HG02588 (cell line): ENCODE results near the gene MYF5.
"Not testable (repeated sequence)": the region's sequence is repeated elsewhere in the genome, so short reads cannot be mapped to it uniquely, and the experiment has no call there.

Source experiments
- ATAC-seq: cut with Tn5 transposase; IDR thresholded peaks from one replicate; pipeline ENCODE4 v1.9.1; 2021; ENCODE audit warnings: mild to moderate bottlenecking, moderate library complexity; ENCODE audit not compliant: unreplicated experiment

MYF5 gene

DNA sequence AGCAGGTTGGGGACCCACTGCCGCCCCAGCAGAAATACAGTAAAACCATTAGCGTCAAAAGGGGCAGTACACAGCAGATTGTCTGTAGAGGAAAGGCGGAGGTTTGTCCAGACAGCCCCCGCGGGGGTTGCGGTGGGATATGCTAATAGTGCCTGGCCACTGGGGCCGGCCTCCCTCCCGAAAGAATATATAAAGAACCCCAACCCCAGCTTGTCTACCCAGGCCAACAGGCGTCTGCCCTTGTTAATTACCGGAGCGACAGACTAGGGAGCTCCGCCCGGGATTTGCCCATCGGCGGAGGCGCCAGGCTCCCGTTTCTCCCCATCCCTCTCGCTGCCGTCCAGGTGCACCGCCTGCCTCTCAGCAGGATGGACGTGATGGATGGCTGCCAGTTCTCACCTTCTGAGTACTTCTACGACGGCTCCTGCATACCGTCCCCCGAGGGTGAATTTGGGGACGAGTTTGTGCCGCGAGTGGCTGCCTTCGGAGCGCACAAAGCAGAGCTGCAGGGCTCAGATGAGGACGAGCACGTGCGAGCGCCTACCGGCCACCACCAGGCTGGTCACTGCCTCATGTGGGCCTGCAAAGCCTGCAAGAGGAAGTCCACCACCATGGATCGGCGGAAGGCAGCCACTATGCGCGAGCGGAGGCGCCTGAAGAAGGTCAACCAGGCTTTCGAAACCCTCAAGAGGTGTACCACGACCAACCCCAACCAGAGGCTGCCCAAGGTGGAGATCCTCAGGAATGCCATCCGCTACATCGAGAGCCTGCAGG, at the start of gene MYF5:
MYF5 (plus strand) TSS at position 217 of the 774 bp plus-strand sequence; CDS start at position 369, 152 bp downstream.
- no peak for ATAC-seq

DNA sequence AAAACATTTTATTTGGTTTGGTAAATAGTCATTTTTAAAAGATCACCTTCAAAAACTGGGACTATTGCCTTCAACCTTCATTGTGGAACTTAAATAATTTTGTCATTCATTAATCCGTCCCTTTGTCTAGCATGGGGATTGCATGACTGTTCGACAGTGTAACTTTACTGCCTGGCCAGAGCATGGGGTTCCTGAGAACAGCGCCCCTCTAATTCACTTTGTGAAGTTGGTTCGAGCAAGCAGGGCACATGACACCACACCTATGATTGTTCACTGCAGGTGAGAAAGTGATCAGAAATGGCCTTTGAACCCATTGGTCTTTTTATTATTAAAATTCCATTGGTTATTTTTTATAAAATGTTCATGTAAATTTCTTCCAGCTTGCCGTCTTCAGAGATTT, 46.5 kb upstream of the MYF5 start:
- ATAC-seq, result no peak

DNA sequence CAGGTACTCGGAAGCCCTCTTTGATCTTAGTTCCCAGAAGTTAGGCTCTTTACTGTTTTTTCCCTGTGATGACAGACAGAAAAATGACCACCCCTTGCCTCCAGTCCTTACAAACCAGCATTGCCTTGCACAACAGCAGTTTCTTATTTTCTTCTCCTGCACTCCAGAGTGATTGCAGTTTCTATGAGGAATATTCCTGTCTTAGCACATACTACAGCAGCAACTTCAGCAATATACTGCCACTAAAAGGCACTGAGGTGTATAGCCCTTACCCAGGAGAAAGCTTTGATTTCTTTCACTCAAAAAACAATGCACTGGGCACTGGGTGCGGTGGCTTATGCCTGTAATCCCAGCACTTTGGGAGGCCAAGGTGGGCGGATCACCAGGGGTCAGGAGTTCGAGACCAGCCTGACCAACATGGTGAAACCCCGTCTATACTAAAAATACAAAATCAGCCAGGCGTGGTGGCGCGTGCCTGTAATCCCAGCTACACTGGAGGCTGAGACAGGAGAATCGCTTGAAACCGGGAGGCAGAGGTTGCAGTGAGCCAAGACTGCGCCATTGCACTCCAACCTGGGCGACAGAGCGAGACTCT, 40.6 kb upstream of the MYF5 start:
- ATAC-seq, result not testable (repeated sequence)

DNA sequence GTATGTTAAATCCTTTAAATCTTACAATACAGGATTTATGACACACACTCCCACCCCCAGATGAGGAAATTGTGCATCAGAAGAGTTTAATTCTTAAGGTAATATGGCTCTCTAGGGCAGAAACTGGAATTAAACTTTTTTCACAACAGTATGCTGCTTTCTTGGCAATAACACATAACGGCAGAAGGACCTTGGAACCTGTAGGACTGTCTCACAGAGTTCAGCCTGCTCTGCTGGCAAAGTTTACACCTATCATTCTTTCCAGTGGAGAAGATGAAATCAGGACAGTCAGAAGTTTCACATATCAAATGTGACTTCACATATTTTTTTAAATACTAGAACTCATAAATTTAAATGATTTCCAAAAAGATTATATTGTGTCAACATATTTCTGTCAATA, 39.9 kb upstream of the MYF5 start:
- ATAC-seq, result no peak

DNA sequence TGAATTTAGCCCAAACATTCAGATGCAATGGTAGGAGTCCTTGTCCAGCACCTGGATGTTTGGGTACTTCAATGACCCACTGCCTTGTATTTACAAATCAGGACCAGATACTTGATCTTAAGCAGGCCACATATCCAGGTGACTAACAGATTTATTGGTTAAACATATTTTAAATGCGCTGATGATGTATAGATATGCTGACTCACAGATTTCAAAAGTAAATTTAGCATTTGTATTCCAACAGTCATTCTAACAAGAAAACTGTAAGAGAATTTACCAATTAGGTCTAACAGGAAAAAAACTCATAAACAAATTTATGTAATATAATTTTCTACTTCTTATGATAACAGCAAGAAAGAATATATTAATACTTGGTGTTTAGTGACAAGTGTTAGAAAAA, 38.7 kb upstream of the MYF5 start:
- ATAC-seq, result no peak

DNA sequence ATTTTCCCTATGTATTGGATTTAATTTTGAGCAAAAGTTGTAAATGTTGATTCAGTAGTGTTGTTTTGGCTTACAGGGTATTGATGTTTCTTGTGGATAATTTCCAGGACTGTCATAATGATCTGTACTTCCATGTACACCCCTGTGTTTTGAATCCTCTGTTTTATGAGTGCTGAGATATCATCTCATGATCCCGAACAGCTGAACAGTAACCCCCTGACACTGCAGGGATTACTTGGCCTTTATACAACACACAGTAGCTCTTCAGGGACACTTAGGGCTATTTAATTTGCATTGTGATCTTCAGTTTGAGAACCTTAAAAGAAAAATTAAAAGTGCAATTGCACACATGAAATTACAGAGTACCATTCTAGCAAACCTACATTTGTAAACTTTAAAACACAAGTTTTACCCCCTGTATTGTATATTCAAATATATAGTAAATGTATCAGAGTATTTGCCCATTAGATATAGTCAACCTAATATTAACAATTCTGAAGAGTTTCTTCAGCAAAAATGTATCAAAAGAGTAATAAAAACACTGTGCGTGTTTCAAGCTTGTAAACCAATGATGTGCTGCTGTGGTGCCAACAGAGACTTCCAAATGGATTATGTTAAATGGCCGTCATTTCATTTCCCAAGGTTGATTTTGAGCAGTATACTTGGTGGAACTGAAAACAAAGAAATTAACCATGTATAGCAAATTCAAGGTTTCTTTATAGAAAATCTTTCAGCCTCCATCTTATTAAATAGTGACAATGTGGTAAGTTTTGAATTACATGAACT, 37.2 kb upstream of the MYF5 start:
- no peak for ATAC-seq

DNA sequence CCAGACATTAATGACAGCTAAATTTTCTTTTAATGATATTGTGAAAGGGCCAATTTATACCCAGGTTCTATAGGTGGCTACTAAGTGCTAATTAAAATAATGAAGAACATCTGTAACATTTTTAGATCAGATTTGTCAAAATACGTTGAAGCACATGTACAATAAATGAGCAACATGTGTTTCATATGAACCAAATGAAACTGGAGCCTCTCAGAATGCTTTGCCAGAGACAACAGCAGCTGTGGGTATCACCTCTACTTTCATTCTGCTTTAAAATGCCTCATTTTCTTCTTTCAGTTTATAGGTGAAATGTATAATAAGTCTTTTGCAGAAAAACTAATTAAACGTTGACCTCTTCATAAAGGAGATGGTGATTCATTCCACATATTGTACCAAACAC, 35.4 kb upstream of the MYF5 start:
- peak; percentile 91 for ATAC-seq

DNA sequence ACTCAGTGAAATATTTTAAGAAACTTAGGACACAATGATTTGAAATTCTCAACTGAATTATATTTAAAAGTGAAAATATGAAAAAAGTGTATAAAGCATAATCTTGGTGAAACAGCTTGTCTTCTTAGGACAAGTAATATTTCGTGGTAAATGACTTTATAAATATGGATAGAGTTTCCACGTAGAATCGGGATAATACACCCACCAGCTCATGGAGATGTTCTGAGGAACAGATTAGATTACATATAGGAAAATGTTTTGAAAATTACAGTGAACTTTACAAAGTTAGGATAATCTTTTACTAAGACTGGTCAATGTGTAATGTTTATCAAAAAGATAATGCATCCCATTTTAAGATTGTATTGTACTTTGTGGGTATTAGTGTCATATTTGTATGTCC, 34.9 kb upstream of the MYF5 start:
- ATAC-seq, result no peak

DNA sequence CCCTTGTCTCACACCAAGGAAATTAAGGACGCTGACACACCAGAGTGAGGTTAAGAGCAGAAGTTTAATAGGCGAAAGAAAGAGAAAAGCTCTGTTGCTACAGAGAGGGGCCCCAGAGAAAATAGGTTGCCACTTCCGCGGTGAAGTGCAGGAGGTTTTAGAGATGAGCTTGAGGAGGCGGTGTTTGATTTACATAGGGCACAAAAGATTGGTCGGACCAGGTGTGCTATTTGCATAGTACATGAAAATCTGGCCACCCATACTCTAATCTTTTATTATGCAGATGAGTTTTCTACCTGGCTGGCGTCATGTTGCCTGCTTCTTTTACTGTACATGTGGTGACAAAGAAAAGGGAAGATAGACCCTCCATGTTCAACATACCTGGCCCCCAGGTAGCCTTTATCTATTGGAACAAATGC, 32.6 kb upstream of the MYF5 start:
- ATAC-seq, result no peak

DNA sequence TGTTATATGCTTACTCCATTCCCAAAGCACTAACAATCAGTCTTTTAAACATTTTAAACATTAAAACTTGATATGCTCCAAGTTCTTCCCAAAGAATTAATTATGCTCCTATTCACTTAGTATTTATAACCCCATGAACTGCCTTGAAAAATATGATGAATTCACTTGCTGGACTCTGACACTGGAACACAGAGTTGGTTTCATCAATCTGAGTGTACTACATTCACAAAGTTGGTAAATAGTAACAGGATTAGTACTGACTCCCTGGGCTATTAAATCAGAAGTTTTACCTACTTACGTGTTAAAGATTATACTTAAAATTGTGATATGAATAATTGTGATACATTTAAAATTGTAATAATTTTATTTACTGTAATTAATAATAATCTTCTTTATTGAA, 26.6 kb upstream of the MYF5 start:
- ATAC-seq, result no peak

DNA sequence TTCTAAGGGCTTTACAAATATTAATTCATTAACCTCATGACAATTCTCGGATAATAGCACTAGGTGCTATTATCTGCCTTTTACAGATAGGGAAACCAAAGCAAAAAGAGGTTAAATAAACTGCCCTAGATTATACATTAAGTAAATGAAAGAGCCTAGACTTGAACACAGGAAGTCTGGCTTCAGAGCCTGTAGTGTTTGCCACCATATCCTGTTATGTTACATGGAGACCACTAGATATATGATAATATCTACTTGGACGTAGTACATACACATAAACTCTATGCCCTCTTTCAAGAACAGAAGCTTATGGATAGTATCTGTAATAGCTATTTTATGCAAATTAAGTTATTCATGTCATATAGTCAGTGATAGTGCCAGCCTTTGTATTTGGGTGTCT, 26.2 kb upstream of the MYF5 start:
- no peak for ATAC-seq

DNA sequence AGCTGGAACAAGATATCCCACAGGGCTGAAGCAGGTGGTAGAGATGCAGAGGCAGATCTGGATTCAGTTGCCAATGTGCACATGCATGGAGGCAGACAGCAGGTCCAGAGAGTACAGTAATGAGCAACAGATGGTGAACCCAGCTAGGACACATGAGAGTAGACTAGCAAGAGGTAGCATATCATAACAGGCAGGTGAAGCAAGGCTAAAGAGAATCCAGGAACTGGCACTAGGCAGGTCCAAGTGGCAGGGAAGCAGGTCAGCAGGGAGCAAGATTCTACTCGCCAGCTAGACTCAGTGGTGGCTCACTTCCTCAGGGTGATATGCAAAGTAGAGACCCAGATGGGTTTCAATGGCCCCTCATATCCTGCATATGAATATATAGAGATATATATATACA, 24.6 kb upstream of the MYF5 start:
- peak; percentile 79 for ATAC-seq

DNA sequence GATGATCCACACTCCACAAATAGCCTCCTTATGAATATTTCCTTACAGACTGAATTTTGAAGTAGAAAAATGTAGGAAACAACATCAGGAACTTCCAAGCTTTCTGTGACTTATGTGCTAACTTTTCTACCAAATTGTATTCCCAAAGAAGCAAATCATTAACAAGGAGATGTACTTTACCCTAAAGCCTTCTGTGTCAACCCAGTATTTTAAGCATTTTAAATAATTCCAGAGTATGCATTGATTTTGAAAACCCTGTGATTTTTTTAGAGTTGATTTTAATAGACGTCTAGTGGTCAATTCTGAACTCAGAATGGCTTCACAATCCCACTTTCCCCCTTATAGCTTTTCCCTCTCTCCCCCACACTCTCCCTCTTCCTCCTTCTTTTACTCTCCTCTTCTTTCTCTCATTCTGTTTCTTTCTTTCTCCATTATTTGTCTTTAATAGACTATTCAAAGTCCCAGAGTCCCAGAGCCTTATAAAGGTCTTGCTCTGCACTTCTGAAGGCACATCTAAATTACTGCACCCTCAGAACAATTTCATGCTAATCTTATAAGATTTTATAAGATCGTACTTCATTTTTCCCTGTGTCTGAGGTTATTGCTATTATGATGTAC, 19.3 kb upstream of the MYF5 start:
- no peak for ATAC-seq

DNA sequence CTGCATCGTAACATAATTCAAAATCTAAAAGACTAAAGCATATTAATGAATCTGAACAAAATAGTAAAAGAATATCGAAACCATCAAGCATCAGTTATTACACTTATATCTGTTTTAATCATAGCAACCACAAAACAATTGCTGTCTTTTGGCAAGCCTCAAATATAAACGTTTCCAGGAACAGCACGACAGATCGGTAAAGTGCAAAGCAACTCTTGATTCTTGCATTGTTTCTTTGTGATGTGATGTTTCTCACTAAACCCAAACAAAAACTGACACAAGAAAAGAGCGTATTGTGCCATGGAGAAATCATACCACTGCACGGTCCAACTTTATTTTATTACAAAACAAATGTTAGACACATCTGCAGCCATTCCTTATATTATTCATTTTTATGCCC, 18.5 kb upstream of the MYF5 start:
- no peak for ATAC-seq

DNA sequence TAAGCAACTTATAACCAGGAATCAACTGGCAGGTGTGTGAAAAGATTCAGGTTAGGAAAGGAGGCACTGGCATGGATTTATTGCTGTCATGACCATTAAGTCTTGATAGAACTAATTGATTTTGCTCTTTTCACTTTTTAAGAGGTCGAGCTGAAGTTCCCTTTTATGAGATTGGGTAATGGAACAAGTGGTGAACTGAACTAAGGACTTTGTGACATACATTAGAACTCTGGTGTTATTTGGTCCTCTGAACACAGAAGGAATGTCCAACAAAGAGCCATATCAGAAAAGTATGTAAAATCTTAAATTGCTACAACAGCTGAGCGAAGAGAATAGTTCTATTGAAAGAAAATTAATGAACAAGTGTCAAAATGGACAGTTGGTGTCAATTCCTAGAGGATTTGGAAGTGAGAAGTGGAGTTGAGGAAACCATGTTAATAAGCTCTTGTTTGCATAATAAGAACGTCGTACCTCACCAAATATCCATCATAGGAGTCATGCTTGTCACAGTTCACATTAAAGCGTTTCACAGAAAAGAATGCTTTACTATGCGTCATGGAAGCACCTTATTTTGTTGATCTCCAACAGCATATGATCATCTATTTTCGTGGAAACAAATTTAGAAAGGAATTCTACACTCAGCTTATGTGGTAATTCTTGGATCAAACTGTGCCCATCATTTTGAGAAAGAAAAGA, 17.7 kb upstream of the MYF5 start:
- no peak for ATAC-seq

DNA sequence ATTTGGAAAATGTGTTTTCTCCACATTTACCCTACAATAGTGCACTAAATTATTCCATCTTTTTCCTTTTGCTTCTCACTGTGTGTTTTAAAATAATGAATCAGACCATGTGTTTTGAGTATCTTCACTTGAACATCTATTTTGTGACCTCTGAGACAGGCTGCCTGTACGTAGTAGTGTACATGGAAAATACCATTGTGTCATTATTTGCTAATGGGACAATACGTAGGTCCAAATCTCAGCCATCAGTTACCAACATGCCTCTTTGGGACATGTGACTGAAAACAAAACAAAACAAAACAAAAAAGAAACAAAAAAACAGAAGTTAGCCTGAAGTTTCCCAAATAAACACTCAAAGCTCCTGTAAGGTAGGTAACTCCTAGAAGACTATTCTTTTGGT, 16.4 kb upstream of the MYF5 start:
- no peak for ATAC-seq

DNA sequence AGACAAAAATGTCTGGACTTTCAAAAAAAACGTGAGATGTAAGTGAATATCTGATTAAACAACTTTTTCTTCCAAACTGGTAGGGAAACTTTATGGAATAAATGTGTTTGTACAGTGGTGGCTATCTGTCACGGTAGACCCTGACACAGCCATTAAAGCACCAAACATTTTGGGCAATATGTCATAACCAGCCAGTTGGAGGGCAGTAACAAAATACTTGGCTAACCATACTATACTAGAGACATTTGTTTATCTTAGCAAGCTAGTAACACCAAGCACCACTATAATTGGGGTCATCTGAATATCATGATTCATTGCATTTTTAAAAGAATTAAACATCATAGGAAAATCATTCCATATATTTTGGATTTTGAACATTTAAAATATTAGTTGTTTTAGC, 15.3 kb upstream of the MYF5 start:
- ATAC-seq, result no peak

DNA sequence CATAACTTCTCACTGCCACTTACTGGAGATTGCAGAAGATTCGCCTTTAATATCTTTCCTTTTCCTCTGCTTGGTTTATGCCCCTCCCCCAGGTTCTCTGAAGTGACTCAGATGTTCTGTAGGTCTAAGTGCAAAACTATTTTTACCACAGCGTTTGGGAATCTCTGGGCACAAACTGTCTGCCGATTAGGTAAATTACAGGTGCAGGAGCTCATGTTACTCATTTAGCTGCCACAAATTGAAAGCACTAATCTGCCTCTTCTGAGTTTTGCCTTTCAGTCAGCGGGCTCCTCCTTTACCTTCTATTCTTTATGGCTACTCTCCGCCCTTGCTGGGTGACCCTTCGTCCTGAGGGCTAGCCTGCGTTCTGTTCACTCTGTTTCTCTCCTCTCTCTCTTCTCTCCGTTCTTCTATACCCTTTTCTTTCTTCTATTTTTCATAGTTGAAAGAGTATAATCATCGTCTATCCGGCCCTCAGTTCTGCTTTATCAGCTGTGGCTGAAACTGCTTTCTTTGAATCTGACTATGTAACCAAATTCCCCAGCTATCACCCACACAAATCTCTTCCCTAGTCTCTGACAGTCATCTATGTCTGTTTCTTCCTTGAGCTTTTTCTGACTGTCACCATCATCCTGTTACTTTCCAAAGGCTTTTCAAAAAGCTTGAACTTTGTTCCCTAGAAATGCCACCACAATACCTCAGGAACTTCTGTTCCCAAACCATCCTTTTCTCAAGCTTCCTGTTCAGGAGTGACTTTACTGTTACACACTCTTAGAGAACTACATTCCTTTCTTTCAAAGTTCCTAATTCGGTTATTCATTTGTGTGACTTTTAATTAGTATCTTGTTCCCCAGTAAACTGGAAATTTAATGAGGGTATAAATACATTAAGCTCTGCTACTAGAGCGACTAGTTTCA, 13.6 kb upstream of the MYF5 start:
- peak; percentile 89 for ATAC-seq

DNA sequence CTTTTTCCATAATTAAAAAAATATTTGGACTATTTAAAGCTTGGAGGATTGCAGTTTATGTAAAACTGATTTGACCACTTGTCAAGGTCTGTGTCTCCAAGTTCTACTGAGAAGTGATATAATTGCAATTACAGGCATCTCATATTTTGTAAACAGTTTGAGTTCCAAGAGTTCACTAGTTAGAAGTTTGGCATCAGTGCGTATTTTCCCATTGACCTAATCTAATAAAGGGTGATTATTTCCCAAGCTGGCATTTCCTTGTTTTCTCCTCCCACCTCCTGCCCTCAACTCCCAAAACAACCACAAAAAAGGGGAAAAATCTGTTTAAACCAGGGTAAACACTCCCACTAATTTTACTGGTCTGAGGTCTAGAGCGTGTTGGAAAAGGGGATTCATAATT, 12.3 kb upstream of the MYF5 start:
- no peak for ATAC-seq
